IMR-90 (cell line): Measurements from ENCODE around the gene MICOS13.

Source experiments
- RAD21 ChIP-seq: IDR thresholded peaks from 2 replicates; pipeline ENCODE4 v1.6.1; 2012; ENCODE audit warnings: low read length, improper control_type of control experiment
- TF ChIP-seq, protein P1 (sequence below): conservative IDR thresholded peaks from 2 replicates; pipeline ENCODE4 v1.5.1; 2012; ENCODE audit warnings: mild to moderate bottlenecking, low read depth, low read length, improper control_type of control experiment

- TF ChIP-seq, protein P1, sequence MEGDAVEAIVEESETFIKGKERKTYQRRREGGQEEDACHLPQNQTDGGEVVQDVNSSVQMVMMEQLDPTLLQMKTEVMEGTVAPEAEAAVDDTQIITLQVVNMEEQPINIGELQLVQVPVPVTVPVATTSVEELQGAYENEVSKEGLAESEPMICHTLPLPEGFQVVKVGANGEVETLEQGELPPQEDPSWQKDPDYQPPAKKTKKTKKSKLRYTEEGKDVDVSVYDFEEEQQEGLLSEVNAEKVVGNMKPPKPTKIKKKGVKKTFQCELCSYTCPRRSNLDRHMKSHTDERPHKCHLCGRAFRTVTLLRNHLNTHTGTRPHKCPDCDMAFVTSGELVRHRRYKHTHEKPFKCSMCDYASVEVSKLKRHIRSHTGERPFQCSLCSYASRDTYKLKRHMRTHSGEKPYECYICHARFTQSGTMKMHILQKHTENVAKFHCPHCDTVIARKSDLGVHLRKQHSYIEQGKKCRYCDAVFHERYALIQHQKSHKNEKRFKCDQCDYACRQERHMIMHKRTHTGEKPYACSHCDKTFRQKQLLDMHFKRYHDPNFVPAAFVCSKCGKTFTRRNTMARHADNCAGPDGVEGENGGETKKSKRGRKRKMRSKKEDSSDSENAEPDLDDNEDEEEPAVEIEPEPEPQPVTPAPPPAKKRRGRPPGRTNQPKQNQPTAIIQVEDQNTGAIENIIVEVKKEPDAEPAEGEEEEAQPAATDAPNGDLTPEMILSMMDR, result no peak
- no peak for TF ChIP-seq RAD21
Measured at GRCh38 chr19:5645409-5645808, 34.9 kb downstream of the MICOS13 start.
